Neural progenitor cell (in vitro differentiated cells): ENCODE results near the gene TAX1BP1.

Experiments
- CTCF ChIP-seq: fragments of 200-600 bp; sonication (generic); IDR thresholded peaks from 2 replicates; pipeline ENCODE4 v1.5.1; 2017; ENCODE audit warnings: antibody characterized with exemption, mild to moderate bottlenecking
- EZH2 ChIP-seq: fragments of 200-600 bp; sonication (generic); IDR thresholded peaks from 2 replicates; pipeline ENCODE4 v1.6.1; 2017; ENCODE audit warnings: antibody characterized with exemption, mild to moderate bottlenecking, moderate library complexity

DNA sequence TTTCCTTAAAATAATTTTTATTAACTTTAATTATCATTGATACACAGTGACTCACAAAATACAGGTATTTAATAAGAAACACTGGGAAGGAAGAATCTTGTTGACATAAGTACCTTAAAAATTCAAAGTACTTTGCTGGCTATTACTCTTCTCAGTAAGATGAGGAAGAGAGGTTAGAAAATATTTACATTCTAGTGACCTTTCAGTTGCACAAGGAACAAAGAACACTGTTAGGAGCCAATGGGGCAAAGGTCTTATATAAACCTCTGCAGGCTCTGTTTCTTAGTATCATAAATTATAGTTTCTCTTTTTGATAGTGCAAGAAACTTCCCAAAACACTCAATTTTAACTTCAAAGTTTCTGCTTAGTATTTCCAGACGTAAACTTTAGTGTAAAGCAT is 4.8 kb upstream of the TAX1BP1 start:
- no peak for TF ChIP-seq EZH2
- TF ChIP-seq CTCF = no peak
